IMR-90 (cell line): ENCODE results near the gene KIF9. TPM values are rescaled to one million over a fixed set of nuclear protein-coding genes. Genes with fewer than 3 reads are reported as not detected.
"Not testable (repeated sequence)": the region's sequence is repeated elsewhere in the genome, so short reads cannot be mapped to it uniquely, and the experiment has no call there.

ENCODE experiments used
- ATAC-seq: fragments of 200-7000 bp; cut with Tn5 transposase; 2 replicates; pipeline ENCODE4 v1.9.1; 2020; ENCODE audit warnings: low read depth, mild to moderate bottlenecking, moderate library complexity
- BruUV-seq: library from RNA; stranded (reverse); fragments of 400-500 nt; replicated peaks from 2 replicates; lab custom pipeline; 2021; lab: Mats Ljungman, UMichigan
- CTCF ChIA-PET: fragments of 300-600 bp; formaldehyde crosslinking; extraction: SDS; loops from one replicate; lab custom pipeline; 2021; ENCODE audit warnings: antibody characterized with exemption; lab: Yijun Ruan, JAX
- POLR2A ChIA-PET: fragments of 300-600 bp; sonication (Branson Sonifier 250); formaldehyde crosslinking; loops from one replicate; lab custom pipeline; 2022; ENCODE audit warnings: antibody characterized with exemption; ENCODE audit not compliant: unreplicated experiment; lab: Charles Lee
- DNase-seq: peaks from one replicate; pipeline ENCODE4 v3.0.0; 2013
- H2AFZ ChIP-seq: replicated peaks from 2 replicates; pipeline ENCODE3; 2013; ENCODE audit warnings: low read length, mild to moderate bottlenecking; ENCODE audit not compliant: poor library complexity
- H2AK5ac ChIP-seq: 2 replicates; pipeline ENCODE4 v1.6.1; 2013; ENCODE audit warnings: low read depth, low read length, inconsistent platforms
- H2AK9ac ChIP-seq: replicated peaks from 2 replicates; pipeline ENCODE3; 2013; ENCODE audit warnings: mild to moderate bottlenecking, low read depth, low read length, moderate library complexity; ENCODE audit not compliant: poor library complexity
- H2BK120ac ChIP-seq: 2 replicates; pipeline ENCODE4 v1.6.1; 2013; ENCODE audit warnings: low read depth, low read length, inconsistent platforms
- H2BK15ac ChIP-seq: 3 replicates; pipeline ENCODE4 v1.6.1; 2013; ENCODE audit warnings: low read depth, low read length, inconsistent platforms
- H2BK20ac ChIP-seq: 2 replicates; pipeline ENCODE4 v1.6.1; 2013; ENCODE audit warnings: low read depth, mild to moderate bottlenecking, inconsistent platforms, low read length, moderate library complexity
- H2BK5ac ChIP-seq: 2 replicates; pipeline ENCODE4 v1.6.1; 2013; ENCODE audit warnings: mild to moderate bottlenecking, low read depth, low read length, inconsistent platforms; ENCODE audit not compliant: poor library complexity, severe bottlenecking
- H3K14ac ChIP-seq: replicated peaks from 2 replicates; pipeline ENCODE4 v1.6.1; 2013; ENCODE audit warnings: low read depth, low read length, inconsistent platforms
- H3K18ac ChIP-seq: 2 replicates; pipeline ENCODE4 v1.6.1; 2013; ENCODE audit warnings: low read depth, low read length, control low read depth
- H3K23ac ChIP-seq: 2 replicates; pipeline ENCODE4 v1.6.1; 2013; ENCODE audit warnings: low read depth, low read length, inconsistent platforms
- H3K27ac ChIP-seq: 2 replicates; pipeline ENCODE4 v1.5.1; 2013; ENCODE audit warnings: mild to moderate bottlenecking, control low read depth, low read length; ENCODE audit not compliant: insufficient read depth
- H3K27me3 ChIP-seq: 2 replicates; pipeline ENCODE4 v1.6.1; 2013; ENCODE audit warnings: low read length; ENCODE audit not compliant: control insufficient read depth, insufficient read depth
- H3K36me3 ChIP-seq: 2 replicates; pipeline ENCODE4 v1.6.1; 2013; ENCODE audit warnings: low read length, mixed read lengths; ENCODE audit not compliant: control insufficient read depth, insufficient read depth
- H3K4ac ChIP-seq: 2 replicates; pipeline ENCODE4 v1.6.1; 2013; ENCODE audit warnings: low read depth, low read length, inconsistent platforms
- H3K4me1 ChIP-seq: 2 replicates; pipeline ENCODE4 v1.6.1; 2013; ENCODE audit warnings: low read length, mixed read lengths; ENCODE audit not compliant: control insufficient read depth, insufficient read depth
- H3K4me2 ChIP-seq: 2 replicates; pipeline ENCODE4 v1.6.1; 2013; ENCODE audit warnings: low read depth, mild to moderate bottlenecking, control low read depth, low read length, moderate library complexity
- H3K4me3 ChIP-seq: 2 replicates; pipeline ENCODE4 v1.5.1; 2013; ENCODE audit warnings: low read depth, mild to moderate bottlenecking, control low read depth, low read length, moderate library complexity; ENCODE audit not compliant: insufficient read depth
- H3K56ac ChIP-seq: 2 replicates; pipeline ENCODE4 v1.6.1; 2013; ENCODE audit warnings: low read length, inconsistent platforms; ENCODE audit not compliant: insufficient read depth; ENCODE audit errors: extremely low read depth
- H3K79me1 ChIP-seq, 2 experiments: 2 replicates each; pipeline ENCODE4 v1.6.1; 2013; ENCODE audit warnings: low read length in 2 of 2, inconsistent platforms in 1 of 2, low read depth in 1 of 2
- H3K9ac ChIP-seq: 2 replicates; pipeline ENCODE4 v1.6.1; 2013; ENCODE audit warnings: low read depth, low read length, control low read depth
- H3K9me1 ChIP-seq: 2 replicates; pipeline ENCODE4 v1.6.1; 2013; ENCODE audit warnings: low read length, inconsistent platforms; ENCODE audit not compliant: insufficient read depth
- H3K9me3 ChIP-seq: 2 replicates; pipeline ENCODE4 v1.6.1; 2013; ENCODE audit warnings: low read length; ENCODE audit not compliant: control insufficient read depth, insufficient read depth
- H4K20me1 ChIP-seq: 2 replicates; pipeline ENCODE4 v1.6.1; 2013; ENCODE audit warnings: low read length, inconsistent platforms; ENCODE audit not compliant: insufficient read depth
- H4K5ac ChIP-seq: 2 replicates; pipeline ENCODE4 v1.6.1; 2013; ENCODE audit warnings: mild to moderate bottlenecking, low read depth, low read length, control low read depth
- H4K8ac ChIP-seq, 2 experiments: 2 replicates each; pipeline ENCODE4 v1.6.1; 2013; ENCODE audit warnings: low read depth in 2 of 2, low read length in 2 of 2, control low read depth in 1 of 2, inconsistent platforms in 1 of 2
- H4K91ac ChIP-seq: 2 replicates; pipeline ENCODE4 v1.6.1; 2013; ENCODE audit warnings: low read depth, low read length, inconsistent platforms; ENCODE audit not compliant: insufficient read depth
- MAFK ChIP-seq: IDR thresholded peaks from 2 replicates; pipeline ENCODE4 v1.6.1; 2012; ENCODE audit warnings: low read depth, low read length, improper control_type of control experiment
- MXI1 ChIP-seq: IDR thresholded peaks from 2 replicates; pipeline ENCODE4 v1.6.1; 2012; ENCODE audit warnings: low read depth, mild to moderate bottlenecking, low read length, moderate library complexity, borderline replicate concordance
- POLR2A ChIP-seq: IDR thresholded peaks from 2 replicates; pipeline ENCODE4 v1.6.1; 2012; ENCODE audit warnings: mild to moderate bottlenecking, low read depth, low read length
- USF2 ChIP-seq: fragments of 150-350 bp; IDR thresholded peaks from 2 replicates; pipeline ENCODE4 v1.6.1; 2017; ENCODE audit warnings: mild to moderate bottlenecking, antibody characterized with exemption, low read length, low read depth
- WGBS, 2 experiments: methylation state at CpG; one replicate each; pipeline versions ENCODE4 v1.1.5 to v1.1.7; 2013; ENCODE audit warnings: missing lambda C conversion rate in 2 of 2; ENCODE audit not compliant: insufficient read length in 1 of 2; ENCODE audit errors: extremely low coverage in 2 of 2; 5-methylcytosine and 5-hydroxymethylcytosine counted together
- dilution Hi-C: fragments of 300-500 bp; cut with HindIII; formaldehyde crosslinking; loops from one replicate; pipeline ENCODE4 v1.14.3; 2018; ENCODE audit warnings: low sequenced_read_pairs; ENCODE audit not compliant: unreplicated experiment
- in situ Hi-C: fragments of 300-500 bp; cut with MboI; formaldehyde crosslinking; loops from 3 replicates; pipeline ENCODE4 v1.14.3; 2019; ENCODE audit warnings: low sequenced_read_pairs, inconsistent platforms, mixed read lengths
- intact Hi-C: fragments of 100-400 bp; cut with micrococcal nuclease; formaldehyde crosslinking; loops from 2 replicates; pipeline ENCODE4 v1.10.0; 2022
- polyA plus RNA-seq, 3 experiments: library from polyadenylated mRNA; depleted of rRNA; stranded (reverse); fragments of >200 nt; gene quantifications; 2 replicates each; pipeline ENCODE4 v1.2.3, GENCODE V29; 2012; ENCODE audit warnings: low replicate concordance in 1 of 3
- total RNA-seq: library from RNA; depleted of rRNA; stranded (reverse); fragments of >200 nt; gene quantifications from 2 replicates; pipeline ENCODE4 v1.2.3, GENCODE V29; 2012

Gene KIF9
- total and polyA plus RNA-seq, 2 of the 4 experiments (the other 2 are of a cell fraction), result 1.8 to 5.0 TPM

GRCh38 chr3:47186285-47186684 is 96.3 kb downstream of the KIF9 start:
- POLR2A ChIA-PET, result no interaction called here

GRCh38 chr3:47181685-47182084 is 100.9 kb downstream of the KIF9 start:
- H3K4me1 ChIP-seq, H3K27ac ChIP-seq, H2BK15ac ChIP-seq, CTCF ChIA-PET, H3K4me3 ChIP-seq, H3K9me1 ChIP-seq, H2AFZ ChIP-seq, H3K9ac ChIP-seq, BruUV-seq, H4K5ac ChIP-seq, H3K23ac ChIP-seq, H3K18ac ChIP-seq, H4K91ac ChIP-seq, H3K4ac ChIP-seq, H4K8ac ChIP-seq, H3K9me3 ChIP-seq, H3K79me1 ChIP-seq, H2BK120ac ChIP-seq, H3K14ac ChIP-seq, ATAC-seq, H3K36me3 ChIP-seq, H2BK20ac ChIP-seq, DNase-seq, H2AK5ac ChIP-seq, H4K20me1 ChIP-seq, H3K27me3 ChIP-seq, in situ Hi-C loops, intact Hi-C loops, H2BK5ac ChIP-seq, H3K4me2 ChIP-seq, H3K56ac ChIP-seq, dilution Hi-C loops, H2AK9ac ChIP-seq: not testable (repeated sequence)
- POLR2A ChIA-PET, result interaction anchor here (0.6 kb wide), 1 partner anchor 832 kb away, joined by 3 read pairs; no protein-coding TSS in a partner anchor
- 100% methylated on average over 1 of the region's 4 CpGs; no CpG with 5 or more reads in 1 of the 2 experiments for WGBS, 2 experiments

More at GRCh38 chr3:47186285-47186684, 96.3 kb downstream of the KIF9 start:
- Histone ChIP-seq H4K20me1 (no peaks in the 10 kb centered on the region), H3K79me1 (no peaks in the 10 kb centered on the region), H3K23ac (no peak overlapping the region), H2AK9ac (no peak overlapping the region), H3K4me3 (no peak overlapping the region), H2AFZ (no peak overlapping the region), H4K8ac (no peak overlapping the region), H2BK120ac (no peak overlapping the region), H2BK20ac (no peak overlapping the region), H3K56ac (no peak overlapping the region), H3K4me2 (no peak overlapping the region), H4K5ac (no peak overlapping the region), H3K4ac (no peak overlapping the region), H3K14ac (no peak overlapping the region), H3K9ac (no peak overlapping the region), H3K9me3 (no peaks in the 10 kb centered on the region), H3K9me1 (no peaks in the 10 kb centered on the region), H3K27me3 (no peaks in the 10 kb centered on the region), H4K91ac (no peak overlapping the region), H3K27ac (no peak overlapping the region), H2BK5ac (no peak overlapping the region), H3K4me1 (no peaks in the 10 kb centered on the region), H2AK5ac (no peak overlapping the region), H2BK15ac (no peak overlapping the region), H3K18ac (no peak overlapping the region), H3K36me3 (peaks cover 3% of the 10 kb centered on the region; the same call in 1 of the 2 replicates)
- no peak for TF ChIP-seq USF2
- peak; percentile 59 for TF ChIP-seq MAFK
- TF ChIP-seq POLR2A, result no peak
- TF ChIP-seq MXI1, result no peak
- dilution Hi-C loops (no loop called here), in situ Hi-C loops (no loop called here), intact Hi-C loops (no loop called here)
- no peak for DNase-seq
- CTCF ChIA-PET, result no interaction called here
- no TSS peak for BruUV-seq
- WGBS, 2 experiments, result 100% methylated on average over 1 of the region's 2 CpGs; no CpG with 5 or more reads in 1 of the 2 experiments
- no peak for ATAC-seq
